Activated CD4-positive, alpha-beta T cell treated with anti-CD3 and anti-CD28 coated beads for 48 hours (primary cell): Measurements from ENCODE around the gene OR2M2.

ENCODE experiments used
- DNase-seq: peaks from one replicate; pipeline ENCODE4 v3.0.0-alpha.2; 2020

The OR2M2 gene

GRCh38 chr1:248174521-248174920, at the start of gene OR2M2:
Gene OR2M2, plus strand, starts transcription at chr1:248174821. Its CDS starts 5,165 bp downstream, at chr1:248179986.
- DNase-seq, result no peak

- no peak for DNase-seq
Observed at GRCh38 chr1:248127653-248128052, 47.0 kb upstream of the OR2M2 start.

GRCh38 chr1:248136811-248137210, 37.8 kb upstream of the OR2M2 start:
- DNase-seq, result no peak

GRCh38 chr1:248140846-248141245, 33.8 kb upstream of the OR2M2 start:
- DNase-seq, result no peak

GRCh38 chr1:248143311-248143710, 31.3 kb upstream of the OR2M2 start:
- DNase-seq, result no peak

GRCh38 chr1:248144513-248145198, 30.0 kb upstream of the OR2M2 start, which contains the start of gene OR2M5:
Gene OR2M5, plus strand, starts transcription at chr1:248145148. Its CDS starts 0 bp downstream, at chr1:248145148.
- DNase-seq, result no peak

- DNase-seq, result no peak
Observed at GRCh38 chr1:248152056-248152827, 22.4 kb upstream of the OR2M2 start.

- DNase-seq, result no peak
Observed at GRCh38 chr1:248155927-248156326, 18.7 kb upstream of the OR2M2 start.

GRCh38 chr1:248158758-248159157, 15.9 kb upstream of the OR2M2 start:
- no peak for DNase-seq

- no peak for DNase-seq
Observed at GRCh38 chr1:248164031-248164430, 10.6 kb upstream of the OR2M2 start.

GRCh38 chr1:248165186-248165585, 9.4 kb upstream of the OR2M2 start:
- no peak for DNase-seq

GRCh38 chr1:248183996-248184395, 9.4 kb downstream of the OR2M2 start:
- DNase-seq, result no peak

GRCh38 chr1:248187363-248187762, 12.7 kb downstream of the OR2M2 start:
- DNase-seq, result no peak

- no peak for DNase-seq
Observed at GRCh38 chr1:248189026-248189425, 14.4 kb downstream of the OR2M2 start.

GRCh38 chr1:248194117-248194516, 19.5 kb downstream of the OR2M2 start:
- DNase-seq, result no peak

GRCh38 chr1:248196965-248197364, 22.3 kb downstream of the OR2M2 start, which contains the start of gene OR2M3:
Gene OR2M3, plus strand, starts transcription at chr1:248197265. Its CDS starts 5,803 bp downstream, at chr1:248203068.
- DNase-seq, result no peak

GRCh38 chr1:248215880-248216279, 41.3 kb downstream of the OR2M2 start:
- no peak for DNase-seq

GRCh38 chr1:248225537-248225936, 50.9 kb downstream of the OR2M2 start:
- DNase-seq, result no peak

GRCh38 chr1:248229360-248229908, 54.8 kb downstream of the OR2M2 start:
- DNase-seq, result no peak
